Ishikawa (cell line): Measurements from ENCODE around the gene MMP17.

Experiments used
- CEBPB ChIP-seq: IDR thresholded peaks from 2 replicates; pipeline ENCODE4 v1.6.1; 2012
- EP300 ChIP-seq: IDR thresholded peaks from 2 replicates; pipeline ENCODE4 v1.6.1; 2012; ENCODE audit warnings: borderline replicate concordance
- NFIC ChIP-seq: IDR thresholded peaks from 2 replicates; pipeline ENCODE4 v1.6.1; 2012
- TEAD4 ChIP-seq: IDR thresholded peaks from 2 replicates; pipeline ENCODE4 v1.6.1; 2012
- TF ChIP-seq, protein P1 (sequence below): IDR thresholded peaks from 2 replicates; pipeline ENCODE4 v1.6.1; 2012
- TF ChIP-seq, protein P2 (sequence below): IDR thresholded peaks from 2 replicates; pipeline ENCODE4 v1.6.1; 2012

- TF ChIP-seq, protein P1, sequence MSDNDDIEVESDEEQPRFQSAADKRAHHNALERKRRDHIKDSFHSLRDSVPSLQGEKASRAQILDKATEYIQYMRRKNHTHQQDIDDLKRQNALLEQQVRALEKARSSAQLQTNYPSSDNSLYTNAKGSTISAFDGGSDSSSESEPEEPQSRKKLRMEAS: no peak
- no peak for TF ChIP-seq CEBPB
- TF ChIP-seq NFIC: no peak
- TF ChIP-seq TEAD4: no peak
- TF ChIP-seq EP300: no peak
- TF ChIP-seq, protein P2, sequence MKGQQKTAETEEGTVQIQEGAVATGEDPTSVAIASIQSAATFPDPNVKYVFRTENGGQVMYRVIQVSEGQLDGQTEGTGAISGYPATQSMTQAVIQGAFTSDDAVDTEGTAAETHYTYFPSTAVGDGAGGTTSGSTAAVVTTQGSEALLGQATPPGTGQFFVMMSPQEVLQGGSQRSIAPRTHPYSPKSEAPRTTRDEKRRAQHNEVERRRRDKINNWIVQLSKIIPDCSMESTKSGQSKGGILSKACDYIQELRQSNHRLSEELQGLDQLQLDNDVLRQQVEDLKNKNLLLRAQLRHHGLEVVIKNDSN: no peak
These were observed 31.2 kb upstream of the MMP17 start for GRCh38 chr12:131796754-131797587.
